HepG2 (cell line): Measurements from ENCODE around the gene CNPY4. TPM values are rescaled to one million over a fixed set of nuclear protein-coding genes. Genes with fewer than 3 reads are reported as not detected.

Experiments used
- IKZF4 ChIP-seq: sonication (generic); formaldehyde crosslinking; IDR thresholded peaks from 2 replicates; pipeline ENCODE4 v1.5.1; 2020; ENCODE audit warnings: borderline replicate concordance, mild to moderate bottlenecking, low read depth, missing genetic modification reagents; ENCODE audit errors: not compliant biosample characterization
- MXI1 ChIP-seq: IDR thresholded peaks from 3 replicates; pipeline ENCODE4 v1.6.1; 2012; ENCODE audit warnings: low read depth, low read length, inconsistent platforms, borderline replicate concordance
- SOX5 ChIP-seq: IDR thresholded peaks from 2 replicates; pipeline ENCODE4 v1.6.1; 2016; ENCODE audit warnings: borderline replicate concordance
- STAG1 ChIP-seq: sonication (generic); formaldehyde crosslinking; IDR thresholded peaks from 2 replicates; pipeline ENCODE4 v1.4.0; 2020; ENCODE audit warnings: missing genetic modification reagents
- ZBTB20 ChIP-seq: sonication (generic); formaldehyde crosslinking; IDR thresholded peaks from 2 replicates; pipeline ENCODE4 v1.8.1; 2023; ENCODE audit warnings: missing genetic modification reagents, low read depth, mild to moderate bottlenecking, borderline replicate concordance
- ZFP62 ChIP-seq: sonication (generic); formaldehyde crosslinking; IDR thresholded peaks from 2 replicates; pipeline ENCODE4 v1.4.0; 2020; ENCODE audit warnings: missing genetic modification reagents
- ZNF143 ChIP-seq: sonication (generic); formaldehyde crosslinking; IDR thresholded peaks from 2 replicates; pipeline ENCODE4 v1.4.0; 2020; ENCODE audit warnings: missing genetic modification reagents
- ZNF34 ChIP-seq: sonication (generic); formaldehyde crosslinking; IDR thresholded peaks from 2 replicates; pipeline ENCODE4 v1.4.0; 2020; ENCODE audit warnings: mild to moderate bottlenecking, missing genetic modification reagents, borderline replicate concordance
- ZNF543 ChIP-seq: sonication (generic); formaldehyde crosslinking; IDR thresholded peaks from 2 replicates; pipeline ENCODE4 v1.4.0; 2020; ENCODE audit warnings: mild to moderate bottlenecking, missing genetic modification reagents
- ZNF549 ChIP-seq: sonication (generic); formaldehyde crosslinking; IDR thresholded peaks from 2 replicates; pipeline ENCODE4 v1.5.0; 2020; ENCODE audit warnings: missing genetic modification reagents
- ZNF550 ChIP-seq: sonication (generic); formaldehyde crosslinking; IDR thresholded peaks from 2 replicates; pipeline ENCODE4 v1.4.0; 2020; ENCODE audit warnings: mild to moderate bottlenecking, missing genetic modification reagents, borderline replicate concordance
- ZNF569 ChIP-seq: sonication (generic); formaldehyde crosslinking; IDR thresholded peaks from 2 replicates; pipeline ENCODE4 v1.5.0; 2020; ENCODE audit warnings: mild to moderate bottlenecking, missing genetic modification reagents, moderate library complexity, borderline replicate concordance
- ZNF644 ChIP-seq: IDR thresholded peaks from 2 replicates; pipeline ENCODE4 v1.6.1; 2016; ENCODE audit warnings: low read depth
- ZNF678 ChIP-seq: sonication (generic); formaldehyde crosslinking; IDR thresholded peaks from 2 replicates; pipeline ENCODE4 v1.4.0; 2020; ENCODE audit warnings: mild to moderate bottlenecking, missing genetic modification reagents
- ZSCAN29 ChIP-seq: sonication (generic); formaldehyde crosslinking; conservative IDR thresholded peaks from 2 replicates; pipeline ENCODE4 v1.4.0; 2020; ENCODE audit warnings: mild to moderate bottlenecking, missing genetic modification reagents
- polyA plus RNA-seq, 8 experiments: library from polyadenylated mRNA; depleted of rRNA in 3 of 8; stranded (reverse) in 7 of 8; unstranded in 1 of 8; fragments of >200 nt; fragmentation: Illumina TruSeq in 4 of 8; extraction: Trizol in 4 of 8; gene quantifications; 2 replicates each; pipeline versions ENCODE4 v1.2.1 to v1.2.3, GENCODE V29; 2011 to 2016; ENCODE audit warnings: low read depth in 4 of 8, missing spikeins in 1 of 8, mixed read lengths in 1 of 8; ENCODE audit not compliant: insufficient read depth in 1 of 8
- total RNA-seq, 5 experiments: library from RNA; depleted of rRNA; stranded (reverse); fragments of >200 nt; fragmentation: Illumina TruSeq; extraction: Trizol; gene quantifications; 2 replicates each; pipeline ENCODE4 v1.2.3, GENCODE V29; 2016; ENCODE audit warnings: low read depth in 1 of 5
- TF ChIP-seq, protein P1 (sequence below): sonication (generic); formaldehyde crosslinking; IDR thresholded peaks from 2 replicates; pipeline ENCODE4 v1.5.1; 2020; ENCODE audit warnings: missing genetic modification reagents, mild to moderate bottlenecking, borderline replicate concordance
- TF ChIP-seq, protein P2 (sequence below): sonication (generic); formaldehyde crosslinking; IDR thresholded peaks from 2 replicates; pipeline ENCODE4 v1.4.0; 2020; ENCODE audit warnings: missing genetic modification reagents, mild to moderate bottlenecking, borderline replicate concordance
- TF ChIP-seq, protein P3 (sequence below): IDR thresholded peaks from 2 replicates; pipeline ENCODE4 v1.6.1; 2012; ENCODE audit warnings: inconsistent platforms
- TF ChIP-seq, protein P4 (sequence below), 2 experiments: sonication (generic) in 1 of 2; formaldehyde crosslinking in 1 of 2; IDR thresholded peaks; 2 replicates each; pipeline versions ENCODE4 v1.5.1 to v1.6.1; 2011 to 2020; ENCODE audit warnings: borderline replicate concordance in 1 of 2, low read depth in 1 of 2, low read length in 1 of 2, mild to moderate bottlenecking in 1 of 2, missing genetic modification reagents in 1 of 2, moderate library complexity in 1 of 2

The CNPY4 gene
- total and polyA plus RNA-seq, 2 of the 13 experiments (the other 11 are each of a cell fraction or from before 2014, with no cell fraction given), result 6.2 to 12.7 TPM

DNA sequence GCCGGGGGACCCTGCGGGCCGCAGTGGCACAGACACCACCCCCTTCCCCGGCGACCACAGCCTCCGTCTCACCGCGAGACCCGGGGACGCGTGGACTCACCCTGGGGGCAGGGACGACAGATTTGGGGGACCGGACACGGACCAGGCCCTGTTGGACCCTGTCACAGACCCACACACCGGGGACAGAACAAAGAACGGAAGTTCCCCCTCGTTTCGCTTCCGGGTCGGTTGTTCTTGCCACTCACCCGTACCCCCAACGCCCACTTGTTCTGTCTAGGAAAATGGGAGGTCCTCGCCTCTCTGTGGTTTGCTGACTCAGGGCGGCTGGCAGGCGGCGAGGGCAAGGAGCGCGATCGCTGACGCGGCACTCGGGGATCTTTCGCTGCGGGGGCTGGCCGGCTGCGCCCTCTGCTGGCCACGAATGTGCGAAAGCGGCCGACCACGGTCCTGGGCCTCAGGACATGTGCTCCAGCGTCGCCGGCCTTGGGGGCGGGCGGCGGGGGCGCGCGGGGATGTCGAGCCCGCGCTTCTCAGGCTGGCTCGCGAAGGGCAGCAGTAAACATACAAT, 37.8 kb upstream of the CNPY4 start, which contains the start of gene ZNF3 (continued):
- TF ChIP-seq, protein P1, sequence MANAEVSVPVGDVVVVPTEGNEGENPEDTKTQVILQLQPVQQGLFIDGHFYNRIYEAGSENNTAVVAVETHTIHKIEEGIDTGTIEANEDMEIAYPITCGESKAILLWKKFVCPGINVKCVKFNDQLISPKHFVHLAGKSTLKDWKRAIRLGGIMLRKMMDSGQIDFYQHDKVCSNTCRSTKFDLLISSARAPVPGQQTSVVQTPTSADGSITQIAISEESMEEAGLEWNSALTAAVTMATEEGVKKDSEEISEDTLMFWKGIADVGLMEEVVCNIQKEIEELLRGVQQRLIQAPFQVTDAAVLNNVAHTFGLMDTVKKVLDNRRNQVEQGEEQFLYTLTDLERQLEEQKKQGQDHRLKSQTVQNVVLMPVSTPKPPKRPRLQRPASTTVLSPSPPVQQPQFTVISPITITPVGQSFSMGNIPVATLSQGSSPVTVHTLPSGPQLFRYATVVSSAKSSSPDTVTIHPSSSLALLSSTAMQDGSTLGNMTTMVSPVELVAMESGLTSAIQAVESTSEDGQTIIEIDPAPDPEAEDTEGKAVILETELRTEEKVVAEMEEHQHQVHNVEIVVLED (CRISPR knock-in tag), result peak; percentile 83
- no peak for TF ChIP-seq ZNF34 (CRISPR knock-in tag)
- TF ChIP-seq STAG1 (CRISPR knock-in tag), result peak; percentile 91
- TF ChIP-seq ZNF569 (CRISPR knock-in tag), result no peak
- peak; percentile 36; the same call in 1 of the 2 replicates for TF ChIP-seq ZNF143 (CRISPR knock-in tag)
- TF ChIP-seq ZNF678 (CRISPR knock-in tag), result no peak
- no peak for TF ChIP-seq IKZF4
- TF ChIP-seq, protein P2, sequence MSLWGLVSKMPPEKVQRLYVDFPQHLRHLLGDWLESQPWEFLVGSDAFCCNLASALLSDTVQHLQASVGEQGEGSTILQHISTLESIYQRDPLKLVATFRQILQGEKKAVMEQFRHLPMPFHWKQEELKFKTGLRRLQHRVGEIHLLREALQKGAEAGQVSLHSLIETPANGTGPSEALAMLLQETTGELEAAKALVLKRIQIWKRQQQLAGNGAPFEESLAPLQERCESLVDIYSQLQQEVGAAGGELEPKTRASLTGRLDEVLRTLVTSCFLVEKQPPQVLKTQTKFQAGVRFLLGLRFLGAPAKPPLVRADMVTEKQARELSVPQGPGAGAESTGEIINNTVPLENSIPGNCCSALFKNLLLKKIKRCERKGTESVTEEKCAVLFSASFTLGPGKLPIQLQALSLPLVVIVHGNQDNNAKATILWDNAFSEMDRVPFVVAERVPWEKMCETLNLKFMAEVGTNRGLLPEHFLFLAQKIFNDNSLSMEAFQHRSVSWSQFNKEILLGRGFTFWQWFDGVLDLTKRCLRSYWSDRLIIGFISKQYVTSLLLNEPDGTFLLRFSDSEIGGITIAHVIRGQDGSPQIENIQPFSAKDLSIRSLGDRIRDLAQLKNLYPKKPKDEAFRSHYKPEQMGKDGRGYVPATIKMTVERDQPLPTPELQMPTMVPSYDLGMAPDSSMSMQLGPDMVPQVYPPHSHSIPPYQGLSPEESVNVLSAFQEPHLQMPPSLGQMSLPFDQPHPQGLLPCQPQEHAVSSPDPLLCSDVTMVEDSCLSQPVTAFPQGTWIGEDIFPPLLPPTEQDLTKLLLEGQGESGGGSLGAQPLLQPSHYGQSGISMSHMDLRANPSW (CRISPR knock-in tag), result no peak
- TF ChIP-seq MXI1, result peak; percentile 96; the same call in 2 of the 3 replicates
- TF ChIP-seq SOX5 (CRISPR knock-in tag), result peak; percentile 89
- peak; percentile 78; the same call in 1 of the 2 replicates for TF ChIP-seq ZNF543
- 0 out of 2 replicates have a peak, but pooled peaks have one; percentile 6 for TF ChIP-seq ZNF644 (CRISPR knock-in tag)
- no peak; the same call in 1 of the 2 replicates for TF ChIP-seq ZBTB20 (CRISPR knock-in tag)
- TF ChIP-seq ZFP62, result no peak
- no peak for TF ChIP-seq ZNF549 (CRISPR knock-in tag)
- peak; percentile 81; the same call in 1 of the 2 replicates for TF ChIP-seq ZNF550 (CRISPR knock-in tag)
- TF ChIP-seq, protein P3, sequence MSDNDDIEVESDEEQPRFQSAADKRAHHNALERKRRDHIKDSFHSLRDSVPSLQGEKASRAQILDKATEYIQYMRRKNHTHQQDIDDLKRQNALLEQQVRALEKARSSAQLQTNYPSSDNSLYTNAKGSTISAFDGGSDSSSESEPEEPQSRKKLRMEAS, result peak; percentile 99
- TF ChIP-seq ZSCAN29 (CRISPR knock-in tag), result peak; percentile 73; the same call in 1 of the 2 replicates
- TF ChIP-seq, protein P4, sequence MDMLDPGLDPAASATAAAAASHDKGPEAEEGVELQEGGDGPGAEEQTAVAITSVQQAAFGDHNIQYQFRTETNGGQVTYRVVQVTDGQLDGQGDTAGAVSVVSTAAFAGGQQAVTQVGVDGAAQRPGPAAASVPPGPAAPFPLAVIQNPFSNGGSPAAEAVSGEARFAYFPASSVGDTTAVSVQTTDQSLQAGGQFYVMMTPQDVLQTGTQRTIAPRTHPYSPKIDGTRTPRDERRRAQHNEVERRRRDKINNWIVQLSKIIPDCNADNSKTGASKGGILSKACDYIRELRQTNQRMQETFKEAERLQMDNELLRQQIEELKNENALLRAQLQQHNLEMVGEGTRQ (IDR thresholded peaks at IDR 0.05; ENCODE audit: low read depth, low read length), result no peak
- TF ChIP-seq, protein P4 (CRISPR knock-in tag; IDR thresholded peaks at IDR 0.05; ENCODE audit: borderline replicate concordance), result peak; percentile 41; the same call in 1 of the 2 replicates
